ENCODE data around the gene MRGPRE.

GRCh38 chr11:3189196-3189843, 42.9 kb downstream of the MRGPRE start:
- TF ChIP-seq CTCF (IDR thresholded peaks at IDR 0.05; ENCODE audit: low read depth, low read length, poor library complexity, severe bottlenecking) (no peak), EZH2phosphoT487 (IDR thresholded peaks at IDR 0.05; ENCODE audit: borderline replicate concordance, low read length) (no peak)
